DND-41 (cell line): ENCODE measurements around the gene XXYLT1.

ENCODE experiments used
- ATAC-seq: fragments of 200-7000 bp; cut with Tn5 transposase; 3 replicates; pipeline ENCODE4 v1.9.1; 2021; ENCODE audit warnings: low read depth; ENCODE audit not compliant: insufficient read depth
- DNase-seq: peaks from one replicate; pipeline ENCODE4 v3.0.0-alpha.2; 2020
- H2AFZ ChIP-seq: 2 replicates; pipeline ENCODE4 v1.6.0; 2012; ENCODE audit warnings: low read depth, low read length
- H3K27ac ChIP-seq: 2 replicates; pipeline ENCODE4 v1.5.1; 2012; ENCODE audit warnings: low read length, inconsistent platforms
- H3K27me3 ChIP-seq: fragments of 200-600 bp; sonication (generic); 2 replicates; pipeline ENCODE4 v1.6.0; 2012; ENCODE audit warnings: low read length, mild to moderate bottlenecking, inconsistent platforms; ENCODE audit not compliant: insufficient read depth, poor library complexity
- H3K36me3 ChIP-seq: 2 replicates; pipeline ENCODE4 v1.5.1; 2012; ENCODE audit warnings: low read length, inconsistent platforms; ENCODE audit not compliant: insufficient read depth
- H3K4me1 ChIP-seq: 2 replicates; pipeline ENCODE4 v1.5.1; 2012; ENCODE audit warnings: mild to moderate bottlenecking, low read length; ENCODE audit not compliant: insufficient read depth
- H3K4me2 ChIP-seq: 2 replicates; pipeline ENCODE4 v1.6.0; 2012; ENCODE audit warnings: mild to moderate bottlenecking, moderate library complexity, low read length, inconsistent platforms; ENCODE audit not compliant: insufficient read depth
- H3K4me3 ChIP-seq, 2 experiments: fragments of 200-600 bp in 1 of 2; shearing (Covaris generic) in 1 of 2; 2 replicates each; pipeline ENCODE4 v1.5.1; 2012 to 2016; ENCODE audit warnings: inconsistent platforms in 2 of 2, low read length in 2 of 2, mild to moderate bottlenecking in 2 of 2, low read depth in 1 of 2, moderate library complexity in 1 of 2
- H3K79me2 ChIP-seq: 2 replicates; pipeline ENCODE4 v1.6.0; 2012; ENCODE audit warnings: low read length, inconsistent platforms; ENCODE audit not compliant: insufficient read depth
- H3K9ac ChIP-seq: 2 replicates; pipeline ENCODE4 v1.6.0; 2012; ENCODE audit warnings: low read depth, mild to moderate bottlenecking, inconsistent platforms, low read length, moderate library complexity
- H3K9me3 ChIP-seq: 2 replicates; pipeline ENCODE4 v1.5.1; 2012; ENCODE audit warnings: low read length, moderate library complexity, mild to moderate bottlenecking, inconsistent platforms; ENCODE audit not compliant: insufficient read depth, severe bottlenecking
- H4K20me1 ChIP-seq: 2 replicates; pipeline ENCODE4 v1.6.0; 2012; ENCODE audit warnings: low read length; ENCODE audit not compliant: insufficient read depth
- CTCF ChIP-seq: IDR thresholded peaks from 2 replicates; pipeline ENCODE4 v1.5.1; 2012; ENCODE audit warnings: borderline replicate concordance, low read length, moderate library complexity, mild to moderate bottlenecking; ENCODE audit not compliant: poor library complexity, severe bottlenecking; ENCODE audit errors: extremely low read depth
- EZH2 ChIP-seq: IDR thresholded peaks from 3 replicates; pipeline ENCODE4 v1.6.1; 2012; ENCODE audit warnings: borderline replicate concordance, low read depth, mild to moderate bottlenecking, moderate library complexity, low read length, inconsistent platforms; ENCODE audit not compliant: severe bottlenecking

The XXYLT1 gene

GRCh38 chr3:195247863-195248189, 23.1 kb downstream of the XXYLT1 start:
- no peak for DNase-seq
- Histone ChIP-seq H3K4me2 (no peak overlapping the region), H3K4me3 (no peak overlapping the region), H2AFZ (no peak overlapping the region), H3K9me3 (no peaks in the 10 kb centered on the region), H3K4me1 (no peaks in the 10 kb centered on the region), H3K27me3 (no peaks in the 10 kb centered on the region), H4K20me1 (peaks cover 37% of the 10 kb centered on the region; the same call in 1 of the 2 replicates), H3K9ac (no peak overlapping the region), H3K79me2 (peaks cover 8% of the 10 kb centered on the region; the same call in 1 of the 2 replicates), H3K27ac (no peak overlapping the region), H3K36me3 (peaks cover 4% of the 10 kb centered on the region; the same call in 1 of the 2 replicates)
- no peak for TF ChIP-seq EZH2
- no peak for TF ChIP-seq CTCF
- no peak for ATAC-seq

GRCh38 chr3:195247086-195247862, 23.7 kb downstream of the XXYLT1 start:
- peaks cover 4% of the 10 kb centered on the region; the same call in 1 of the 2 replicates for H3K36me3 ChIP-seq
- DNase-seq = no peak
- H4K20me1 ChIP-seq = peaks cover 38% of the 10 kb centered on the region; the same call in 1 of the 2 replicates
- H3K27ac ChIP-seq = no peak overlapping the region
- H2AFZ ChIP-seq = no peak overlapping the region
- H3K79me2 ChIP-seq = peaks cover 8% of the 10 kb centered on the region; the same call in 1 of the 2 replicates
- H3K9ac ChIP-seq = no peak overlapping the region
- H3K9me3 ChIP-seq = no peaks in the 10 kb centered on the region
- H3K4me1 ChIP-seq = no peaks in the 10 kb centered on the region
- H3K27me3 ChIP-seq = no peaks in the 10 kb centered on the region
- TF ChIP-seq EZH2 = no peak
- no peak for TF ChIP-seq CTCF
- no peak overlapping the region for H3K4me3 ChIP-seq
- no peak for ATAC-seq
- H3K4me2 ChIP-seq = no peak overlapping the region

GRCh38 chr3:195246581-195246995, 24.4 kb downstream of the XXYLT1 start:
- no peak overlapping the region for H2AFZ ChIP-seq
- no peaks in the 10 kb centered on the region for H3K27me3 ChIP-seq
- no peak overlapping the region for H3K27ac ChIP-seq
- H3K4me2 ChIP-seq = no peak overlapping the region
- DNase-seq (no peak), ATAC-seq (no peak)
- H3K36me3 ChIP-seq = peaks cover 9% of the 10 kb centered on the region; the same call in 1 of the 2 replicates
- no peak for TF ChIP-seq CTCF
- no peak overlapping the region for H3K4me3 ChIP-seq
- H4K20me1 ChIP-seq = peaks cover 41% of the 10 kb centered on the region; the same call in 1 of the 2 replicates
- H3K9me3 ChIP-seq = no peaks in the 10 kb centered on the region
- no peaks in the 10 kb centered on the region for H3K4me1 ChIP-seq
- H3K9ac ChIP-seq = no peak overlapping the region
- peaks cover 8% of the 10 kb centered on the region; the same call in 1 of the 2 replicates for H3K79me2 ChIP-seq
